GM06990 (cell line): Measurements from ENCODE around the gene CAMKMT.

Experiments used
- DNase-seq: peaks from one replicate; pipeline ENCODE4 v3.0.0-alpha.2; 2011; ENCODE audit not compliant: insufficient read length; ENCODE audit errors: extremely low read depth
- H3K27me3 ChIP-seq: replicated peaks from 2 replicates; pipeline ENCODE4 v1.6.0; 2011; ENCODE audit warnings: low read length; ENCODE audit not compliant: control insufficient read depth, insufficient read depth
- H3K36me3 ChIP-seq: 2 replicates; pipeline ENCODE4 v1.5.1; 2011; ENCODE audit warnings: low read length; ENCODE audit not compliant: control insufficient read depth, insufficient read depth
- H3K4me3 ChIP-seq: replicated peaks from 2 replicates; pipeline ENCODE4 v1.5.1; 2011; ENCODE audit warnings: low read depth, mild to moderate bottlenecking, control low read depth, low read length
- TF ChIP-seq, protein P1 (sequence below): IDR thresholded peaks from 2 replicates; pipeline ENCODE4 v1.5.1; 2011; ENCODE audit warnings: low read length, control low read depth, mild to moderate bottlenecking, inconsistent platforms; ENCODE audit not compliant: insufficient read depth, poor library complexity, severe bottlenecking

The CAMKMT gene

DNA sequence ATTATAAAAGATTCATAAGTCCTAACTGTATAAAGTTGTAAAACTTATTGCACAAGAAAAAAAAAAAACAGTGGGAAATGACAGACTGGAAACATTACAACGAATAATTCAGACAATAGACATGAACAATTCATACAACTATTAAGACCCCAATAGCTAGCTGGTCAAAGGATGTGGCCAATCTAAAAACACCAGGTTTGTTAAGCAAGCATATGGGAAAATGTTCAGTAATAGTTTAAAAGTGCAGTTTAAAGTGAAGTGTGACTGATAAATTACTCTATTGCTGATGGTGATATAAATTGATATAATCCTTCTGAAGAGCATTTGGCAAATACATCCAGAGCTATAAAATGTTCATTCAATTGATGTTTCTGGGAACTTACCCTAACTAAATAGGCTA lies 289.0 kb downstream of the CAMKMT start:
- TF ChIP-seq, protein P1, sequence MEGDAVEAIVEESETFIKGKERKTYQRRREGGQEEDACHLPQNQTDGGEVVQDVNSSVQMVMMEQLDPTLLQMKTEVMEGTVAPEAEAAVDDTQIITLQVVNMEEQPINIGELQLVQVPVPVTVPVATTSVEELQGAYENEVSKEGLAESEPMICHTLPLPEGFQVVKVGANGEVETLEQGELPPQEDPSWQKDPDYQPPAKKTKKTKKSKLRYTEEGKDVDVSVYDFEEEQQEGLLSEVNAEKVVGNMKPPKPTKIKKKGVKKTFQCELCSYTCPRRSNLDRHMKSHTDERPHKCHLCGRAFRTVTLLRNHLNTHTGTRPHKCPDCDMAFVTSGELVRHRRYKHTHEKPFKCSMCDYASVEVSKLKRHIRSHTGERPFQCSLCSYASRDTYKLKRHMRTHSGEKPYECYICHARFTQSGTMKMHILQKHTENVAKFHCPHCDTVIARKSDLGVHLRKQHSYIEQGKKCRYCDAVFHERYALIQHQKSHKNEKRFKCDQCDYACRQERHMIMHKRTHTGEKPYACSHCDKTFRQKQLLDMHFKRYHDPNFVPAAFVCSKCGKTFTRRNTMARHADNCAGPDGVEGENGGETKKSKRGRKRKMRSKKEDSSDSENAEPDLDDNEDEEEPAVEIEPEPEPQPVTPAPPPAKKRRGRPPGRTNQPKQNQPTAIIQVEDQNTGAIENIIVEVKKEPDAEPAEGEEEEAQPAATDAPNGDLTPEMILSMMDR = no peak
- no peak for DNase-seq

GRCh38 chr2:44651974-44652373 lies 290.2 kb downstream of the CAMKMT start:
- TF ChIP-seq, protein P1 = no peak
- peak; percentile 26 for DNase-seq
- Histone ChIP-seq H3K36me3 (no peaks in the 10 kb centered on the region), H3K27me3 (no peaks in the 10 kb centered on the region), H3K4me3 (no peak overlapping the region)

More for the DNA sequence above, 289.0 kb downstream of the CAMKMT start:
- Histone ChIP-seq H3K36me3 (no peaks in the 10 kb centered on the region), H3K27me3 (no peaks in the 10 kb centered on the region), H3K4me3 (no peak overlapping the region)

GRCh38 chr2:44652701-44653100 lies 291.0 kb downstream of the CAMKMT start:
- TF ChIP-seq, protein P1 = no peak
- Histone ChIP-seq H3K27me3 (no peaks in the 10 kb centered on the region), H3K4me3 (no peak overlapping the region), H3K36me3 (no peaks in the 10 kb centered on the region)
- no peak for DNase-seq

DNA sequence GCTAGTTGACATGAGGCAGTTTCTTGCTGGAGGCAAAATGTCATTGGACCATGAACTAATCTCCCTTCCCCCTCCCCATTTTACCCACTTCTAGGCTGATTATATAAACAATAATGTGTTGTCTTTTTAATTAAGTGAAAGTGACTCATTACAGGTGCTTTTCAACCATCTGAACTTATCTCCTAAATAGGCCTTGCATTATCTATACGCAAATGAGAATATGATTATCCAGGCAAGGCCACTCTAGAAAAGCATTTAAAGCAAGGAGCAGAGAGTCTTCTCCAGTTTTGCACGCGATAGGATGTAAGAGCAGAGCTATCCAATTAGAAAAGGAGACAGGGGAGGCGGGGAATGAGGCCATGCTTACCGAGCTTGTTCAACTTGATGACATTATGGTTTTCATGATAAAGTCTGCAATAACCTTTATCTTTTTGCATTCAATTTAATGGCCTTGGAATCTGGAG lies 293.7 kb downstream of the CAMKMT start:
- Histone ChIP-seq H3K27me3 (no peaks in the 10 kb centered on the region), H3K36me3 (no peaks in the 10 kb centered on the region), H3K4me3 (no peak overlapping the region)
- no peak for DNase-seq
- TF ChIP-seq, protein P1 = no peak

DNA sequence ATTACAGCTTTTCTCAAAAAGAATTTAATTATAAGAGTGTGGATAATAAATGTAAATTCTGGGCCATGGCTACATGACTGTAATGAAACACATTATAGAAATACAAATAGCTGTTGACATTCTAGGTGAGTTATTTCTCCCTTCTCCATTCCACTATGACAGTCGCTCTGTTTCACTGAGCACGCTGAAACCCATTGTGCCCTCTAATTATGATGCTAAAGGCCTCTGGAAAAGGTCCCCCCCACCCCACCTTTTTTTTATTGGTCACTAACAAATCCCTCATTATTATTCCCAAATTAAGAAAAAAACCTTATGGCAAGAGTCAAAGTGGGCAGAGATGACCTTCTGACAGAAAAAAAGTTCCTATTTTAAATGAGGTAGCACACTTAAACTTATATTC lies 294.7 kb downstream of the CAMKMT start:
- H3K4me3 ChIP-seq = no peak overlapping the region
- no peak for DNase-seq
- TF ChIP-seq, protein P1 = no peak
- no peaks in the 10 kb centered on the region for H3K36me3 ChIP-seq
- no peaks in the 10 kb centered on the region for H3K27me3 ChIP-seq

DNA sequence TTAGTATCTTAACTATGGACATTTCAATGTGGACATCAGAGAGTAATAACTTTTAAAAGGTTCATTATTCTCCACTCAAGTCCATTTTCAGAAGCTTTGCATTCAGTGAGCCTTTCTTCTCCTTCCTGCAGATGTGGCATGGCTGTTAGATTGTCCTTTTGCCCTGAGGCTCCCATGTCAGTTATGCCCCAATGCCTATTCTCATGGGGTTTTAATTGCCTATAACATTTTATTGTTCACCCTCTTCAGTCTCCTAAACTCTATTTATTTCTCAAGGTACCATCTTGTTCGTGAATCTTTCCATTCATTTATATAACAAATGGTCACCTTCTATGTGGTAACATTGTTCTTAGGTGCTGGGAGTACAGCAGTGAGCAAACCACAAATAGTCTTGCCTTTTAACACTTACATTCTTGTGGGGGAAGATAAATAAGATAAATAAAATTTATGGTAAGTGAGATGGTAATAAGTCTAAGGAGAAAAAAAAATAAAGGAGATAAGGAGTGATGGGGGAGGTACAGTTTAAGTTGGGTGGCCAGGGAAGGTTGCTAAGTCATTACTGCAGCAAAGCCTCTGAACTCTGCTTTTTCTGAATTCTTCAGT lies 301.8 kb downstream of the CAMKMT start:
- DNase-seq = no peak
- Histone ChIP-seq H3K4me3 (no peak overlapping the region), H3K36me3 (no peaks in the 10 kb centered on the region), H3K27me3 (no peaks in the 10 kb centered on the region)
- TF ChIP-seq, protein P1 = no peak
